ENCODE results near the gene ADAT2. TPM values are rescaled to one million over a fixed set of nuclear protein-coding genes. Genes with fewer than 3 reads are reported as not detected.

The ADAT2 gene
- total and polyA plus RNA-seq, 5 donors: 1.5 to 3.8 (median 1.9) TPM

- Histone ChIP-seq H3K27ac (ENCODE audit: low read length) (no peak overlapping the region), H3K27me3 (ENCODE audit: control insufficient read depth, insufficient read depth) (no peaks in the 10 kb centered on the region), H3K4me3 (ENCODE audit: low read length) (no peak overlapping the region), H3K4me1 (ENCODE audit: control insufficient read depth, insufficient read depth, low read length) (no peaks in the 10 kb centered on the region), H3K9me3 (ENCODE audit: control insufficient read depth, low read length) (no peaks in the 10 kb centered on the region)
- WGBS: 89% methylated on average over 3 of the region's 3 CpGs
- DNase-seq (no peak), ATAC-seq (no peak)
- intact Hi-C loops (cut with DNase I): no loop called here
These were observed 43.8 kb downstream of the ADAT2 start for GRCh38 chr6:143406673-143407072.

- no peaks in the 10 kb centered on the region for H3K9me3 ChIP-seq (ENCODE audit: control insufficient read depth, low read length)
- DNase-seq (no peak), ATAC-seq (no peak)
- H3K27me3 ChIP-seq (ENCODE audit: control insufficient read depth, insufficient read depth): no peaks in the 10 kb centered on the region
- H3K4me3 ChIP-seq (ENCODE audit: low read length): no peak overlapping the region
- WGBS: 77% methylated on average over 9 of the region's 9 CpGs
- no peak overlapping the region for H3K27ac ChIP-seq (ENCODE audit: low read length)
- no peaks in the 10 kb centered on the region for H3K4me1 ChIP-seq (ENCODE audit: control insufficient read depth, insufficient read depth, low read length)
- intact Hi-C loops (cut with DNase I): no loop called here
These were observed 44.9 kb downstream of the ADAT2 start for GRCh38 chr6:143405373-143406154.

- WGBS: 91% methylated on average over 7 of the region's 7 CpGs
- no peaks in the 10 kb centered on the region for H3K9me3 ChIP-seq (ENCODE audit: control insufficient read depth, low read length)
- H3K4me1 ChIP-seq (ENCODE audit: control insufficient read depth, insufficient read depth, low read length): no peaks in the 10 kb centered on the region
- intact Hi-C loops (cut with DNase I): no loop called here
- no peak overlapping the region for H3K4me3 ChIP-seq (ENCODE audit: low read length)
- ATAC-seq: no peak
- H3K27ac ChIP-seq (ENCODE audit: low read length): no peak overlapping the region
- no peaks in the 10 kb centered on the region for H3K27me3 ChIP-seq (ENCODE audit: control insufficient read depth, insufficient read depth)
- DNase-seq: no peak
These were observed 47.7 kb downstream of the ADAT2 start for GRCh38 chr6:143402721-143403336.

GRCh38 chr6:143401636-143402370, 48.7 kb downstream of the ADAT2 start:
- Histone ChIP-seq H3K4me1 (ENCODE audit: control insufficient read depth, insufficient read depth, low read length) (peaks cover 2% of the 10 kb centered on the region), H3K9me3 (ENCODE audit: control insufficient read depth, low read length) (no peaks in the 10 kb centered on the region), H3K4me3 (ENCODE audit: low read length) (no peak overlapping the region), H3K27me3 (ENCODE audit: control insufficient read depth, insufficient read depth) (no peaks in the 10 kb centered on the region), H3K27ac (ENCODE audit: low read length) (no peak overlapping the region)
- ATAC-seq: no peak
- no peak for DNase-seq
- WGBS: 86% methylated on average over 5 of the region's 5 CpGs
- intact Hi-C loops (cut with DNase I): no loop called here

- Histone ChIP-seq H3K4me3 (ENCODE audit: low read length) (no peak overlapping the region), H3K27me3 (ENCODE audit: control insufficient read depth, insufficient read depth) (no peaks in the 10 kb centered on the region), H3K9me3 (ENCODE audit: control insufficient read depth, low read length) (no peaks in the 10 kb centered on the region), H3K27ac (ENCODE audit: low read length) (no peak overlapping the region), H3K4me1 (ENCODE audit: control insufficient read depth, insufficient read depth, low read length) (peaks cover 2% of the 10 kb centered on the region)
- intact Hi-C loops (cut with DNase I): no loop called here
- no peak for ATAC-seq
- WGBS: 54% methylated on average over 1 of the region's 1 CpG
- no peak for DNase-seq
These were observed 49.4 kb downstream of the ADAT2 start for GRCh38 chr6:143401068-143401446.

GRCh38 chr6:143400258-143401067, 50.0 kb downstream of the ADAT2 start:
- 32% methylated on average over 6 of the region's 6 CpGs for WGBS
- DNase-seq (peak in 1 of 3 donors; percentile 39), ATAC-seq (peak; percentile 75)
- H3K27ac ChIP-seq (ENCODE audit: low read length): no peak overlapping the region
- no peaks in the 10 kb centered on the region for H3K27me3 ChIP-seq (ENCODE audit: control insufficient read depth, insufficient read depth)
- H3K4me1 ChIP-seq (ENCODE audit: control insufficient read depth, insufficient read depth, low read length): peaks cover 2% of the 10 kb centered on the region
- H3K9me3 ChIP-seq (ENCODE audit: control insufficient read depth, low read length): no peaks in the 10 kb centered on the region
- intact Hi-C loops (cut with DNase I): no loop called here
- no peak overlapping the region for H3K4me3 ChIP-seq (ENCODE audit: low read length)

GRCh38 chr6:143399775-143400174, 50.7 kb downstream of the ADAT2 start:
- H3K27ac ChIP-seq (ENCODE audit: low read length): no peak overlapping the region
- H3K4me1 ChIP-seq (ENCODE audit: control insufficient read depth, insufficient read depth, low read length): peaks cover 2% of the 10 kb centered on the region
- intact Hi-C loops (cut with DNase I): no loop called here
- ATAC-seq (no peak), DNase-seq (no peak)
- no peaks in the 10 kb centered on the region for H3K9me3 ChIP-seq (ENCODE audit: control insufficient read depth, low read length)
- no peak overlapping the region for H3K4me3 ChIP-seq (ENCODE audit: low read length)
- 74% methylated on average over 7 of the region's 7 CpGs for WGBS
- H3K27me3 ChIP-seq (ENCODE audit: control insufficient read depth, insufficient read depth): no peaks in the 10 kb centered on the region

GRCh38 chr6:143399176-143399575, 51.3 kb downstream of the ADAT2 start:
- no peaks in the 10 kb centered on the region for H3K9me3 ChIP-seq (ENCODE audit: control insufficient read depth, low read length)
- intact Hi-C loops (cut with DNase I): no loop called here
- 49% methylated on average over 5 of the region's 5 CpGs for WGBS
- H3K27me3 ChIP-seq (ENCODE audit: control insufficient read depth, insufficient read depth): no peaks in the 10 kb centered on the region
- H3K4me3 ChIP-seq (ENCODE audit: low read length): no peak overlapping the region
- H3K4me1 ChIP-seq (ENCODE audit: control insufficient read depth, insufficient read depth, low read length): peaks cover 2% of the 10 kb centered on the region
- ATAC-seq (no peak), DNase-seq (no peak)
- H3K27ac ChIP-seq (ENCODE audit: low read length): no peak overlapping the region

- intact Hi-C loops (cut with DNase I): no loop called here
- H3K27ac ChIP-seq (ENCODE audit: low read length): no peak overlapping the region
- WGBS: 59% methylated on average over 16 of the region's 16 CpGs
These were observed 53.0 kb downstream of the ADAT2 start for GRCh38 chr6:143397227-143398222.

More at GRCh38 chr6:143397227-143398222, 53.0 kb downstream of the ADAT2 start:
- Histone ChIP-seq H3K4me3 (ENCODE audit: low read length) (no peak overlapping the region), H3K27me3 (ENCODE audit: control insufficient read depth, insufficient read depth) (no peaks in the 10 kb centered on the region), H3K9me3 (ENCODE audit: control insufficient read depth, low read length) (no peaks in the 10 kb centered on the region), H3K4me1 (ENCODE audit: control insufficient read depth, insufficient read depth, low read length) (peaks cover 2% of the 10 kb centered on the region)
- DNase-seq: peak; percentile 54 to 65 (median 56)
- ATAC-seq: peak; percentile 78 to 92
